Measurements from ENCODE around the gene RGS7.
"Not testable (repeated sequence)": the region's sequence is repeated elsewhere in the genome, so short reads cannot be mapped to it uniquely, and the experiment has no call there.

The RGS7 gene

GRCh38 chr1:241202401-241202800 is 154.6 kb downstream of the RGS7 start:
- H3K9ac ChIP-seq (ENCODE audit: low read depth in 1 of 2, low read length in 2 of 2), result no peak overlapping the region
- H3K36me3 ChIP-seq (ENCODE audit: control insufficient read depth in 1 of 2, insufficient read depth in 2 of 2, low read length in 2 of 2), result no peaks in the 10 kb centered on the region
- no peak overlapping the region for H3K4me3 ChIP-seq (ENCODE audit: low read depth in 1 of 2, low read length in 2 of 2)
- no peaks in the 10 kb centered on the region for H3K27me3 ChIP-seq (ENCODE audit: control insufficient read depth in 1 of 2, insufficient read depth in 2 of 2, low read length in 2 of 2)
- H3K4me1 ChIP-seq (ENCODE audit: control insufficient read depth in 1 of 2, insufficient read depth in 2 of 2, low read length in 2 of 2), result peaks cover 0 to 5% of the 10 kb centered on the region in 2 donors
- no peaks in the 10 kb centered on the region for H3K9me3 ChIP-seq (ENCODE audit: control insufficient read depth in 1 of 2, low read length in 2 of 2)
- H3K27ac ChIP-seq (ENCODE audit: low read depth, low read length), result no peak overlapping the region

DNA sequence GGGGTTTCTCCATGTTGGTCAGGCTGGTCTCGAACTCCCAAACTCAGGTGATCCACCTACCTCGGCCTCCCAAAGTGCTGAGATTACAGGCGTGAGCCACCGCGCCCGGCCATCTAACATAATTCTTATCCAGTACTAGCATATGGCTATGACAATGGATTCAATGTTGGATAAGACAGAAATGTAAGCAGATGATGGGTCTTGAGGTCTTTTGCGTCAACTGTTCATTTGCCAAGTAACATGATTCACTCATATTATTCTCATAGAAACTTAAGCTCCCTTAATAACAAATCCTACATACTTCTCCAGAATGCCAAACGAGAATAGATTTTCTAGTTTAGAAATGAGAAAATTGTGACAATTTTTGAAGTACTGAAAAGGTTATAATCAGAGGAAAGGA is 170.3 kb downstream of the RGS7 start:
- Histone ChIP-seq H3K9ac (ENCODE audit: low read depth in 1 of 2, low read length in 2 of 2) (no peak overlapping the region), H3K27ac (ENCODE audit: low read depth, low read length) (no peak overlapping the region), H3K9me3 (ENCODE audit: control insufficient read depth in 1 of 2, low read length in 2 of 2) (no peaks in the 10 kb centered on the region), H3K36me3 (ENCODE audit: control insufficient read depth in 1 of 2, insufficient read depth in 2 of 2, low read length in 2 of 2) (no peaks in the 10 kb centered on the region), H3K27me3 (ENCODE audit: control insufficient read depth in 1 of 2, insufficient read depth in 2 of 2, low read length in 2 of 2) (no peaks in the 10 kb centered on the region), H3K4me3 (ENCODE audit: low read depth in 1 of 2, low read length in 2 of 2) (no peak overlapping the region), H3K4me1 (ENCODE audit: control insufficient read depth in 1 of 2, insufficient read depth in 2 of 2, low read length in 2 of 2) (peaks cover 0 to 3% of the 10 kb centered on the region in 2 donors)

DNA sequence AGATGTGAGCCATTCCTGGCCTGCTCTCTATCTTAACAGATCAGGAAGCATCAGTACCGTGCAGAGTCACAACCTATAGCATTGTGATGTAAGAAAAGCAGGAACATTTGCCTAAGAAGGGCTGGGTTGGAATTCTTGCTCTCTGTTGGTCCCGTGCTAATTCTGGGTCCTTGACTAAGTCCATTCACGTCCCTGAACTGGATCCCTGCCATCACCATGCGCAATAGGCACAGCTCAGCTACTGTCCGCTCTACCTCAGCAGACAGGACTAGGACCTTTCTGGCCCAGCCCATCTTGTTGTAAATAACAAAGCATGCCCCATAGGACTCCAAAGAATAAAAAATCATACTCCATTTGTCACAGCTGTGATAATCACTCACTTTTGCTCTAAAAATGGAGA is 175.0 kb downstream of the RGS7 start:
- no peak overlapping the region for H3K4me3 ChIP-seq (ENCODE audit: low read depth in 1 of 2, low read length in 2 of 2)
- no peak overlapping the region for H3K9ac ChIP-seq (ENCODE audit: low read depth in 1 of 2, low read length in 2 of 2)
- no peak overlapping the region for H3K27ac ChIP-seq (ENCODE audit: low read depth, low read length)
- H3K9me3 ChIP-seq (ENCODE audit: control insufficient read depth in 1 of 2, low read length in 2 of 2), result no peaks in the 10 kb centered on the region
- no peaks in the 10 kb centered on the region for H3K36me3 ChIP-seq (ENCODE audit: control insufficient read depth in 1 of 2, insufficient read depth in 2 of 2, low read length in 2 of 2)
- H3K27me3 ChIP-seq (ENCODE audit: control insufficient read depth in 1 of 2, insufficient read depth in 2 of 2, low read length in 2 of 2), result no peaks in the 10 kb centered on the region
- H3K4me1 ChIP-seq (ENCODE audit: control insufficient read depth in 1 of 2, insufficient read depth in 2 of 2, low read length in 2 of 2), result no peaks in the 10 kb centered on the region

DNA sequence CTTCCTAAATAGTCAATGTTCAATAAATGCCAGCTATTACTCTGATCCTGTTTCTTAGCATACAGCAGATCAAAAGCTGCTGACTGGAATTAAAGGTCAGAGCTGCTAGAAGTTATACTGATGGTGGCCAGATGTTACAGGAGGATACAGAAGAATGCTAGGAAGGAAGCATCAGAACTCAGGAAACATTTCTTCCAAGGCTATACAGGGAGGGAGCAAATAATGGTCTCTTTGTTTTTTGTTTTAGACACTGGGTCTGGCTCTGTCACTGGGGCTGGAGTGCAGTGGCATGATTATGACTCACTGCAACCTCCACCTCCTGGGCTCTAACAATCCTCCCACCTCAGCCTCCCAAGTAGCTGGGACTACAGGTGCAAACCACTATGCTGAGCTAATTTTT is 175.5 kb downstream of the RGS7 start:
- H3K9ac ChIP-seq (ENCODE audit: low read depth in 1 of 2, low read length in 2 of 2), result no peak overlapping the region
- no peaks in the 10 kb centered on the region for H3K36me3 ChIP-seq (ENCODE audit: control insufficient read depth in 1 of 2, insufficient read depth in 2 of 2, low read length in 2 of 2)
- H3K4me1 ChIP-seq (ENCODE audit: control insufficient read depth in 1 of 2, insufficient read depth in 2 of 2, low read length in 2 of 2), result no peaks in the 10 kb centered on the region
- no peaks in the 10 kb centered on the region for H3K9me3 ChIP-seq (ENCODE audit: control insufficient read depth in 1 of 2, low read length in 2 of 2)
- no peak overlapping the region for H3K27ac ChIP-seq (ENCODE audit: low read depth, low read length)
- no peak overlapping the region for H3K4me3 ChIP-seq (ENCODE audit: low read depth in 1 of 2, low read length in 2 of 2)
- H3K27me3 ChIP-seq (ENCODE audit: control insufficient read depth in 1 of 2, insufficient read depth in 2 of 2, low read length in 2 of 2), result no peaks in the 10 kb centered on the region

- no peak overlapping the region for H3K4me3 ChIP-seq (ENCODE audit: low read depth in 1 of 2, low read length in 2 of 2)
- no peak overlapping the region for H3K9ac ChIP-seq (ENCODE audit: low read depth in 1 of 2, low read length in 2 of 2)
- H3K36me3 ChIP-seq (ENCODE audit: control insufficient read depth in 1 of 2, insufficient read depth in 2 of 2, low read length in 2 of 2), result no peaks in the 10 kb centered on the region
- H3K9me3 ChIP-seq (ENCODE audit: control insufficient read depth in 1 of 2, low read length in 2 of 2), result no peaks in the 10 kb centered on the region
- no peaks in the 10 kb centered on the region for H3K27me3 ChIP-seq (ENCODE audit: control insufficient read depth in 1 of 2, insufficient read depth in 2 of 2, low read length in 2 of 2)
- H3K27ac ChIP-seq (ENCODE audit: low read depth, low read length), result no peak overlapping the region
- H3K4me1 ChIP-seq (ENCODE audit: control insufficient read depth in 1 of 2, insufficient read depth in 2 of 2, low read length in 2 of 2), result no peaks in the 10 kb centered on the region
Observed at GRCh38 chr1:241180569-241180968, 176.4 kb downstream of the RGS7 start.

DNA sequence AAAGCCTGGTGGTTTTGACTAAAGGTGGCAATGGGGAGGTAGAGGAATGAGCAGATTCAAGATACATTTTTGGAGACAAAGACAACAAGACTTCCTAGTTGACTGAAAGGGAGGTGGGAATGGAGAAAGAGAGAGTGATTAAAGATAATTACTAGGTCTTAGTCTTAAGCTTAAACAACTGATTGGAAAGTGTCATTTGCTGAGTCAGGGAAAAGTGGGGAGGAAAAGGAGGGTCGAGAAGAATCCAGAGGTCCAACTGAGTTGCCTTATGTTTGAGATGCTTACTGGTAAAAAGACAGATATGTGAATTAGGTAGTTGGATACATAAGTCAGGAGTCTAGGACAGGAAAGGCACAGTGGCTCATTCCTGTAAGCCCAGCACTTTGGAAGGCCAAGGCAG is 179.3 kb downstream of the RGS7 start:
- H3K27me3 ChIP-seq (ENCODE audit: control insufficient read depth in 1 of 2, insufficient read depth in 2 of 2, low read length in 2 of 2), result no peaks in the 10 kb centered on the region
- no peak overlapping the region for H3K27ac ChIP-seq (ENCODE audit: low read depth, low read length)

GRCh38 chr1:241172486-241172885 is 184.5 kb downstream of the RGS7 start:
- no peak overlapping the region for H3K27ac ChIP-seq (ENCODE audit: low read depth, low read length)
- H3K9me3 ChIP-seq (ENCODE audit: control insufficient read depth in 1 of 2, low read length in 2 of 2), result no peaks in the 10 kb centered on the region
- no peaks in the 10 kb centered on the region for H3K4me1 ChIP-seq (ENCODE audit: control insufficient read depth in 1 of 2, insufficient read depth in 2 of 2, low read length in 2 of 2)
- H3K27me3 ChIP-seq (ENCODE audit: control insufficient read depth in 1 of 2, insufficient read depth in 2 of 2, low read length in 2 of 2), result no peaks in the 10 kb centered on the region
- H3K4me3 ChIP-seq (ENCODE audit: low read depth in 1 of 2, low read length in 2 of 2), result no peak overlapping the region
- H3K36me3 ChIP-seq (ENCODE audit: control insufficient read depth in 1 of 2, insufficient read depth in 2 of 2, low read length in 2 of 2), result no peaks in the 10 kb centered on the region
- H3K9ac ChIP-seq (ENCODE audit: low read depth in 1 of 2, low read length in 2 of 2), result no peak overlapping the region

More for the DNA sequence above, 179.3 kb downstream of the RGS7 start:
- Histone ChIP-seq H3K4me1 (ENCODE audit: control insufficient read depth in 1 of 2, insufficient read depth in 2 of 2, low read length in 2 of 2) (no peaks in the 10 kb centered on the region), H3K4me3 (ENCODE audit: low read depth in 1 of 2, low read length in 2 of 2) (no peak overlapping the region), H3K9ac (ENCODE audit: low read depth in 1 of 2, low read length in 2 of 2) (no peak overlapping the region), H3K36me3 (ENCODE audit: control insufficient read depth in 1 of 2, insufficient read depth in 2 of 2, low read length in 2 of 2) (no peaks in the 10 kb centered on the region), H3K9me3 (ENCODE audit: control insufficient read depth in 1 of 2, low read length in 2 of 2) (no peaks in the 10 kb centered on the region)

- Histone ChIP-seq H3K27me3 (ENCODE audit: control insufficient read depth in 1 of 2, insufficient read depth in 2 of 2, low read length in 2 of 2) (no peaks in the 10 kb centered on the region), H3K27ac (ENCODE audit: low read depth, low read length) (no peak overlapping the region), H3K9me3 (ENCODE audit: control insufficient read depth in 1 of 2, low read length in 2 of 2) (no peaks in the 10 kb centered on the region), H3K4me1 (ENCODE audit: control insufficient read depth in 1 of 2, insufficient read depth in 2 of 2, low read length in 2 of 2) (no peaks in the 10 kb centered on the region), H3K9ac (ENCODE audit: low read depth in 1 of 2, low read length in 2 of 2) (no peak overlapping the region), H3K4me3 (ENCODE audit: low read depth in 1 of 2, low read length in 2 of 2) (no peak overlapping the region), H3K36me3 (ENCODE audit: control insufficient read depth in 1 of 2, insufficient read depth in 2 of 2, low read length in 2 of 2) (no peaks in the 10 kb centered on the region)
Observed at GRCh38 chr1:241171991-241172390, 185.0 kb downstream of the RGS7 start.

DNA sequence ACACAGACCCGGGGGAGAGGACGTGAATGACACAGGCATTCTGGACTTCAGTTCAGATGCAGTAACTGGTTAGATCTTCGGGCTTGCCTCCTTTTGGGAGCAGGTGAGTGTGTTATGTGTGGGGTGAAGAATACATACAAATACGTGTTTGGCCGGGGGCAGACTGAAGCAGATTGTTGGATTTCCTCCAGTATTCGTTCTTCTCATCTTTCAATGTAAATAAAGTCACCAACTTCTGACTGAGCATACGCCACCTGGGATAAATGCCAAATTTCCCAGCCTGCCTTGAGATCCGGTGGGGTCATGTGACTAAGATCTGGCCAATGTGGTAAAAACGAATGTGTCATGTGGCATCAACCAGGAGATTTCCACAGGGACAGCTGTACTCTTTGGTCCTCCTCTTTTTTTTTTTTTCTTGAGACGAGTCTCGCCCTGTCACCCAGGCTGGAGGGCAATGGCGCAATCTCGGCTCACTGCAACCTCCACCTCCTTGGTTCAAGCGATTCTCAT is 189.8 kb downstream of the RGS7 start:
- H3K9me3 ChIP-seq (ENCODE audit: control insufficient read depth in 1 of 2, low read length in 2 of 2), result no peaks in the 10 kb centered on the region
- H3K4me1 ChIP-seq (ENCODE audit: control insufficient read depth in 1 of 2, insufficient read depth in 2 of 2, low read length in 2 of 2), result no peaks in the 10 kb centered on the region
- no peak overlapping the region for H3K9ac ChIP-seq (ENCODE audit: low read depth in 1 of 2, low read length in 2 of 2)
- no peaks in the 10 kb centered on the region for H3K36me3 ChIP-seq (ENCODE audit: control insufficient read depth in 1 of 2, insufficient read depth in 2 of 2, low read length in 2 of 2)
- H3K27ac ChIP-seq (ENCODE audit: low read depth, low read length), result no peak overlapping the region
- no peak overlapping the region for H3K4me3 ChIP-seq (ENCODE audit: low read depth in 1 of 2, low read length in 2 of 2)
- no peaks in the 10 kb centered on the region for H3K27me3 ChIP-seq (ENCODE audit: control insufficient read depth in 1 of 2, insufficient read depth in 2 of 2, low read length in 2 of 2)

DNA sequence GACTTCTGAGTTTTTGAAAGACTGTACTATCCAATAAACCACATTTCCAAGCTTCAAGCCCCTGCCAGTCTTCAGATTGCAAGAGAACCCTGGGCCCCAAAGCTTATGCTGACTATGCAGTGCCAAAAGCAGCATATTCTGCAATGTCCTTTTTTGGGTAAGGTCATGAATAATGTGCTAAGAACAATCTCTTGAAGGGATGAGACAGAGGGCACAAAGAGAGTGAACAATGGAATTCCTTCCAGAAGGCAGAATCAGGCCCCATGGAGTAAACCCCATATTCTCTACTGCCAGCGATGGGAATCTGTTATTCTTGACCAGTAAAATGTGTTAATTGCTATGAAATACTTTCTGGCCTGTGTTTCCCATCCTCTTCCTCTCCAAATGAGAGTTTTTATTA is 190.4 kb downstream of the RGS7 start:
- H3K9me3 ChIP-seq (ENCODE audit: control insufficient read depth in 1 of 2, low read length in 2 of 2), result no peaks in the 10 kb centered on the region

DNA sequence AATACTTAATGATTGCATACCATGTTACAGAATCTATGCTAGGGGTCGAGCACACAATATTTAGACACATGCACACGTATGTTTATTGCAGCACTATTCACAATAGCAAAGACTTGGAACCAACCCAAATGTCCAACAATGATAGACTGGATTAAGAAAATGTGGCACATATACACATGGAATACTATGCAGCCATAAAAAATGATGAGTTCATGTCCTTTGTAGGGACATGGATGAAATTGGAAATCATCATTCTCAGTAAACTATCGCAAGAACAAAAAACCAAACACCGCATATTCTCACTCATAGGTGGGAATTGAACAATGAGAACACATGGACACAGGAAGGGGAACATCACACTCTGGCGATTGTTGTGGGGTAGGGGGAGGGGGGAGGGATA is 191.7 kb downstream of the RGS7 start:
- not testable (repeated sequence) for H3K27ac ChIP-seq (ENCODE audit: low read depth, low read length); H3K9me3 ChIP-seq (ENCODE audit: control insufficient read depth in 1 of 2, low read length in 2 of 2); H3K4me1 ChIP-seq (ENCODE audit: control insufficient read depth in 1 of 2, insufficient read depth in 2 of 2, low read length in 2 of 2); H3K27me3 ChIP-seq (ENCODE audit: control insufficient read depth in 1 of 2, insufficient read depth in 2 of 2, low read length in 2 of 2); H3K4me3 ChIP-seq (ENCODE audit: low read depth in 1 of 2, low read length in 2 of 2); H3K36me3 ChIP-seq (ENCODE audit: control insufficient read depth in 1 of 2, insufficient read depth in 2 of 2, low read length in 2 of 2); H3K9ac ChIP-seq (ENCODE audit: low read depth in 1 of 2, low read length in 2 of 2)

More for the DNA sequence above, 190.4 kb downstream of the RGS7 start:
- Histone ChIP-seq H3K9ac (ENCODE audit: low read depth in 1 of 2, low read length in 2 of 2) (no peak overlapping the region), H3K36me3 (ENCODE audit: control insufficient read depth in 1 of 2, insufficient read depth in 2 of 2, low read length in 2 of 2) (no peaks in the 10 kb centered on the region), H3K27me3 (ENCODE audit: control insufficient read depth in 1 of 2, insufficient read depth in 2 of 2, low read length in 2 of 2) (no peaks in the 10 kb centered on the region), H3K4me1 (ENCODE audit: control insufficient read depth in 1 of 2, insufficient read depth in 2 of 2, low read length in 2 of 2) (no peaks in the 10 kb centered on the region), H3K4me3 (ENCODE audit: low read depth in 1 of 2, low read length in 2 of 2) (no peak overlapping the region), H3K27ac (ENCODE audit: low read depth, low read length) (no peak overlapping the region)

Measured in duodenal mucosa (tissue), 2 donors.